Posterior vena cava (tissue), 2 donors: ENCODE data around the gene PAX3. TPM values are rescaled to one million over a fixed set of nuclear protein-coding genes. Genes with fewer than 3 reads are reported as not detected.

Experiments used
- DNase-seq: peaks from one replicate; pipeline ENCODE4 v3.0.0-alpha.2; 2020; ENCODE audit warnings: low spot score
- intact Hi-C, 2 donors: fragments of 100-400 bp; cut with DNase I; formaldehyde crosslinking; loops; one replicate each; pipeline versions ENCODE4 v1.14.1 to v1.14.2; 2022 to 2023
- long read RNA-seq, 2 donors: library from polyadenylated mRNA; unstranded; transcript quantifications; one replicate each; pipeline ENCODE4 v2.0.0, GENCODE V29; 2020 to 2021
- total RNA-seq, 2 donors: library from RNA; stranded (reverse); fragmentation: NEBNext Ultra II Directional; extraction: Animal tissue kit (Norgen Biotek cat#: 25700); gene quantifications; one replicate each; pipeline ENCODE4 v1.2.1, GENCODE V29; 2021
- donor health status: DM: yes; HTN: yes; CAD: no.
- donor health status: DM: yes; HTN: yes; CAD: no.

PAX3 gene
- under 1 TPM; 0.37 to 0.48 TPM for total RNA-seq
- long read RNA-seq, donor 1: 0 reads
- long read RNA-seq, donor 2, partial matches to known transcripts: 2 of 3 reads
- long read RNA-seq, donor 2, other reads (novel, unspliced or antisense): 0 of 3 reads

- intact Hi-C loops: no loop called here
These were observed at the start of gene PAX3 for GRCh38 chr2:222298311-222299150. Gene PAX3 (minus strand): TSS chr2:222298998. CDS start chr2:222298615, 383 bp downstream.

DNA sequence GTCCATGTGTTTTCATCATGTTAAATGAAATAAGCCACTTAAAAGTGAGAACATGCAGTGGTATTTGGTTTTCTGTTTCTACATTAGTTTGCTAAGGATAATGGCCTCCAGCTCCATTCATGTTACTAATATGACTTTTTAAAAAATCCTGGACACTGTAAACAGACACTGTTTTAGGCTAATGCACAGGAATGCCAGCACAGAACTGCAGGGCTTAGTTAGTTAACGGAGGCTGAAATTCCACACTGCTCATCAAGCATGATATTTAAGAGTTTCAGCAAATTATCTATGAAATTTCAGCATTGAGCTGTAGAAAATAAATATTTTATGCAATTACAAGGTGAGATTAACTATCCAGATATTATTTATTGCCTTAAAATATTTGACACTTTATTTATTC lies 42.5 kb upstream of the PAX3 start:
- DNase-seq: no peak
- intact Hi-C loops: no loop called here

More at GRCh38 chr2:222298311-222299150, at the start of gene PAX3:
- DNase-seq: peak; percentile 78

- DNase-seq: no peak
- intact Hi-C loops: no loop called here
These were observed 39.6 kb upstream of the PAX3 start for GRCh38 chr2:222338374-222338773.

- DNase-seq: no peak
- intact Hi-C loops: no loop called here
These were observed 38.1 kb upstream of the PAX3 start for GRCh38 chr2:222336931-222337330.

GRCh38 chr2:222336442-222336841 lies 37.6 kb upstream of the PAX3 start:
- intact Hi-C loops: no loop called here
- DNase-seq: no peak

DNA sequence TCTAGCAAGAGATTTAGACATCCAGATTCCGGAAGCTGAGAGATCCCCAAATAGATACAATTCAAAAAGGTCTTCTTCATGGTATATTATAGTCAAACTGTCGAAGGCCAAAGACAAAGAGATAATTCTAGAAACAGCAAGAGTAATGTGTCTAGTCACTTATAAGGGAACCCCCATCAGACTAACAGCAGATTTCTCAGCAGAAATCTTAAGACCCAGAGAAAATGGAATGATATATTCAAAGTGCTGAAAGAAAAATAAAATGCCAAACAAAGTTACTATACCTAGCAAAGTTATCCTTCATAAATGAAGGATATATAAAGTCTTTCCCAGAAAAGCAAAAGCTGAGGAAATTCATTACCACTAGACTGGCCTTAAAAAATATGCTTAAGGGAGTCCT lies 36.1 kb upstream of the PAX3 start:
- DNase-seq: no peak
- intact Hi-C loops: no loop called here

- peak; percentile 46 for DNase-seq
- intact Hi-C loops: no loop called here
These were observed 34.6 kb upstream of the PAX3 start for GRCh38 chr2:222333397-222333796.

DNA sequence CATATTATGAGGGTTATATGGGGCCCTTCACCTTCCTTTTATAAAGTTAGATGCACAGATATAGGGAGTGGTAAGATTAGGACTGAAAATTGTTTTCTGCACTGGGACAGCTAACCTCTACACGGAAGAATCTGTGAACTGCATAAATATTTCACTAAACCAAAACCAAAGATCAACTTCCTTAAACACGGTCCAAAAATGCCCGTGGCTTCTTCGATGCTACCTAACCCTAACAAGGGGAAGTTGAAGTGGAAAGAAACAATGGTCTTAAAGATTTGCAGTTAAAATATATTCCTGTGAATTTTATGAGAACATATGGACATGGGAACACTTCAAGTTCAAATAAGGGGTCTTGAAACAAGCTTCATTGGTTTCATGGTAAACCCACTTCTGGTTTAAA lies 33.3 kb upstream of the PAX3 start:
- no peak for DNase-seq
- intact Hi-C loops: no loop called here

- DNase-seq: no peak
- intact Hi-C loops: no loop called here
These were observed 32.1 kb upstream of the PAX3 start for GRCh38 chr2:222330910-222331309.

- intact Hi-C loops: loop anchor here in 1 of 2 donors (2.0 kb wide), 1 partner anchor 81 kb away; no protein-coding TSS in a partner anchor
- no peak for DNase-seq
These were observed 23.4 kb upstream of the PAX3 start for GRCh38 chr2:222322236-222322635.

DNA sequence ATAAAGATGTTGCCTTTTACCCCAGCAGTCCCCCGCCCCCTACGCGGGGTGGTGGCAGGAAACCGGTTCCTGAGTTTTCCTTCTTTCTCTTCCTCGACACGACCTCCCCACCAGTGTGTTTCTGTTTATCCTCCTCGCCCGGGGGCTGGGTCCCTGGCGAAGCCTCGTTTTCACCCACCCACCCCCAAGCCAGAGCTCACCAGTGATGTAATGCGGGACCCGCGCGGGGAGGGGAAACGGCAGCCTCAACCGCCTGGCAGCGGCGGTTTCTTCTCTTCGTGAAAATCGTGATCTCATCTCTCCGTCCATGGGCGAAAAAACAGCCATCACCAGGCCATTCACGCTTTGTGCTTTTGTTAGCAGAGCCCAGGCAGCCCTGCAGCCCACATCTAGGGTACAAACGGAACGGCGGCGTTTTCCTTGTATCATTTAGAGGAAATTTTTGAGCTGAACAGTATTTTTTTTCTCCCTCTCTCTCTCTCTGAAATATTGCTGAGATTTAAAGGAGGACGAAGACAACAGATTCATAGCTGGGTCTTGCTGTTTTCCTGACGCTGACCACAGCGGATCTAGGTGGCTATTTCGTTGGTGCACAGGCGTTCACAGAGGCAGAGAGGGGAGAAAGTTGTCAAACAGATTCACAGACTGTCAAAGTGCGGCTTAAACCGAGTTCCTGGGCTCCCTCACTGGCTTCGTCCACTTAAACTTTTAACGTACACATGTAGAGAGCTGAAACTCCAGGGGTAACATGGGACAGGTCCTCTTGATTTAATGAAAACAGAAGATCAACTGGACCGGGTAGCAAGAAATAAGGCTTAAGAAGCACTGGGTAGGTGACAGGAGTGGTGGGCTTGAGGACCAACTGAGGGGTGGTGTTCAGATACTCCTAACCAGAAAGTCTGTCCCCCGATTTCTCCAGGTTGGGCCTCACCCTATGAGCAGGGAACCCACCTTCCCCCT lies 21.9 kb upstream of the PAX3 start:
- peak; percentile 79 for DNase-seq
- intact Hi-C loops: no loop called here

DNA sequence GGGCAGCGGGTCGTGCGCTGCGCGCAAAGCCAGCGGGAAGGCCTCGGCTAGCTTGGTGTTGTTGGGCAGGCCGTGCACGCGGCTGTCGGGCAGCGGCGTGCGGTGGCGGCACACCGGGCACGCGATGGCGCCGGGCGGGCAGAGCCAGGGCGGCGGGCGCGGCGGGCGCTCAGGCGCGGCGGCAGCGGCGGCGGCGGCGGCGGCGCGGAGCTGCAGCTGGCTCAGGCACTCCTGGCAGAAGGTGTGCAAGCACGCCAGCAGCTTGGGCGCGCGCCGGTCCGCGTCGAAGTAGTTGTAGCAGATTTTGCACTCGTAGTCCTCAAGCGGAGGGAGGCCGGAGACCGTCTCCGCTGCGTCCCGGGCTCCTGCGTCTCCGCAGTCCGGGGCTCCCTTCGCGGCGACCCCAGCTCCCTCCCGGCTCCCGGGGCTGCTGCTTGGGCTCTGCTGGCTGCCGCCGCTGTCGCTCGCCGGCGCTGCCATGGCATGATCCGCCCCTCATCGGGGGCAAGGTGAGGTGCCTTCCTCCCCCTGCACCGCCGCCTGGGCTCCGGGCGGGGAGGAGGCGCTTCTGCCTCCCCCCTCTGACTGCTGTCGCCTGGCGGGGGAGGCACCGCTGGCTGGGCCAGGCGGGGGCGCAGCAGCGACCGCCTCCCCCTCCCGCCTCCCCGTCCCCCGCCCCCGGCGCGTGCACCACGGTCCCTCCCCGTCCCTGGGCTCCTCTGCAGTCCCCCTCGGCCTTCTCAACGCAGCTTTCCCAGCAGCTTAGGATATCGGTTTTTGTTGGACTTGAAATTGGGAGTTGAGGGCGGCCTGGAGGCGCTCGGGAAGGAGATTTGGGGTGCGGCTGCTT lies 21.0 kb upstream of the PAX3 start:
- intact Hi-C loops: loop anchor here in 1 of 2 donors (10.0 kb wide), 1 partner anchor 295 kb away; no protein-coding TSS in a partner anchor
- DNase-seq: peak; percentile 82

DNA sequence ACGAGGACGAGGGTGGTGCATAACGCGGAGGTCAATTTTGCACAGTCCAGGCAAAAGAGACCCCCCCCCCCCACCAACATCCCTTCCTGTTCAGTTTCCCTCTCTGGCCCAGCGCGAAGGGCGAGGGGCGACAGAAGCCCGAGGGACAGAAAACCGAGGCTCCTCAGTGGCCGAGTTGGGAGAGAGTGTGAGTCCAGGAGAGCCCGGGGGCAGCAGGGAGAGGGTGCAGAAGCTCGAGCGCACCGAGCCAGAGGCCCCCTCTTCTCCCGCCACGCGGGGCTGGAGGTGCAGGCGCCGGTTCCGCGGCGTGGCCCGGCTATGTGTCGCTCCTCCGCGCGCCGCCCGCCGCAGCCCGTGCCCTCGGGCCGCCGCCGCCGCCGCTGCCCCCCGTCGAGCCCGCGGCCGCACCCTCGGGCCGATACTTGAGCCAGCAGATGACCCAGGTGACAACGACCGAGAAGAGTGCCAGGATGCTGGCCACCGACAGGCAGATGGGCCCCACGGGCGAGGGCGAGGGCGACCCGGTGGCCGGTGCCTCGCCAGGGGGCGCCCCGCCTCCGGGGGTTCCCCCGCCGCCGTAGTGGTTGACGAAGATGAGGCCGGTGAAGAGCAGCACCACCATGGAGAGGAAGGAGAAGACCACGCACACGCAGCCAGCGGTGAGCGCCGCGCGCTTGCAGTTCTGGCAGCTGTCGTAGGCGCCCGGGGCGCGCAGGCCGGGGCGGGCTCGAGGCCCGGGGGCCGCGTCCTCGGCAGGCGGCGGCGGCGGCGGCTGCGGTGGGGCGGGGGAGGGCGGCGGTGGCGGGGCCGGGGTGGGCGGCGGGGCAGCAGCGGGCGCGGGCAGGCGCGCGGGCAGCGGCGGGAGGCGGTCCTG lies 20.2 kb upstream of the PAX3 start:
- peak; percentile 76 for DNase-seq
- intact Hi-C loops: loop anchor here in 1 of 2 donors (10.0 kb wide), 1 partner anchor 296 kb away; no protein-coding TSS in a partner anchor

GRCh38 chr2:222318026-222318711 lies 19.4 kb upstream of the PAX3 start:
- peak; percentile 81 for DNase-seq
- intact Hi-C loops: loop anchor here in 1 of 2 donors (10.0 kb wide), 1 partner anchor 297 kb away; no protein-coding TSS in a partner anchor

GRCh38 chr2:222315443-222316121 lies 16.8 kb upstream of the PAX3 start:
- intact Hi-C loops: loop anchor here in 1 of 2 donors (10.0 kb wide), 1 partner anchor 299 kb away; no protein-coding TSS in a partner anchor
- DNase-seq: no peak

DNA sequence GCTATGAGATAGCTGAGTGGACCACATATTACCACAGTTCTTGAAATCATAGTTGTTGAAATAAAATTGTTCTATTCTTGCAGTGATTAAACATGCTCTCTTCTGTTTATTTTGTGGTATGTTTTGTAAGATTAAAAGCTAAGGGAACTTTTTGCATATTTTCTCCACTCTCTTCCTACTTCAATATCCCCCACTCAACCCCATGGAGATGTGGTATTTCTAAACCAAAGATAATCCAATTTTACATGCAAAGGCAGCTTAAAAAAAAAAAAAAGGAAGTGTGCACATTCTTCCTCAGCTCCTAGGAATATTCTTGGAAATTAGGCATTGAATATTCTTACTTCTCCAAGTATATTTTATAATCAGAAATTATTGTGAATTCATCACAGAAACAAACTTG lies 15.0 kb upstream of the PAX3 start:
- intact Hi-C loops: loop anchor here in 1 of 2 donors (10.0 kb wide), 1 partner anchor 301 kb away; no protein-coding TSS in a partner anchor
- DNase-seq: no peak
